Measurements from ENCODE around the gene TRIM15.
A peak's percentile ranks its signal among the peaks of the same experiment; 100 is the strongest.

The TRIM15 gene

GRCh38 chr6:30180145-30180544 lies 16.8 kb downstream of the TRIM15 start:
- Histone ChIP-seq H3K4me3 (ENCODE audit: low read depth, low read length) (no peak overlapping the region), H3K27ac (no peak overlapping the region), H3K36me3 (replicated peaks) (peaks cover 6% of the 10 kb centered on the region), H3K27me3 (replicated peaks) (peaks cover 7% of the 10 kb centered on the region)
- DNase-seq: no peak
- TF ChIP-seq CTCF (IDR thresholded peaks at IDR 0.05; ENCODE audit: low read depth, low read length, missing control alignments): no peak
- in situ Hi-C loops (cut with HindIII; ENCODE audit: low pct_ligation_motif_present, low sequenced_read_pairs): no loop called here

GRCh38 chr6:30184417-30185031 lies 21.2 kb downstream of the TRIM15 start:
- Histone ChIP-seq H3K27me3 (replicated peaks) (no peaks in the 10 kb centered on the region), H3K36me3 (replicated peaks) (peaks cover 35% of the 10 kb centered on the region), H3K27ac (no peak overlapping the region), H3K4me3 (ENCODE audit: low read depth, low read length) (no peak overlapping the region)
- TF ChIP-seq CTCF (IDR thresholded peaks at IDR 0.05; ENCODE audit: low read depth, low read length, missing control alignments): no peak
- no peak for DNase-seq
- in situ Hi-C loops (cut with HindIII; ENCODE audit: low pct_ligation_motif_present, low sequenced_read_pairs): no loop called here

GRCh38 chr6:30185846-30186484 lies 22.6 kb downstream of the TRIM15 start:
- no peak for TF ChIP-seq CTCF (IDR thresholded peaks at IDR 0.05; ENCODE audit: low read depth, low read length, missing control alignments)
- in situ Hi-C loops (cut with HindIII; ENCODE audit: low pct_ligation_motif_present, low sequenced_read_pairs): no loop called here

GRCh38 chr6:30188541-30188940 lies 25.2 kb downstream of the TRIM15 start:
- Histone ChIP-seq H3K36me3 (replicated peaks) (peaks cover 37% of the 10 kb centered on the region), H3K4me3 (ENCODE audit: low read depth, low read length) (no peak overlapping the region), H3K27me3 (replicated peaks) (no peaks in the 10 kb centered on the region), H3K27ac (no peak overlapping the region)
- DNase-seq: no peak
- no peak for TF ChIP-seq CTCF (IDR thresholded peaks at IDR 0.05; ENCODE audit: low read depth, low read length, missing control alignments)
- in situ Hi-C loops (cut with HindIII; ENCODE audit: low pct_ligation_motif_present, low sequenced_read_pairs): no loop called here

More at GRCh38 chr6:30185846-30186484, 22.6 kb downstream of the TRIM15 start:
- no peak for DNase-seq
- Histone ChIP-seq H3K27me3 (replicated peaks) (no peaks in the 10 kb centered on the region), H3K36me3 (replicated peaks) (peaks cover 37% of the 10 kb centered on the region), H3K4me3 (ENCODE audit: low read depth, low read length) (no peak overlapping the region), H3K27ac (no peak overlapping the region)

- no peak for TF ChIP-seq CTCF (IDR thresholded peaks at IDR 0.05; ENCODE audit: low read depth, low read length, missing control alignments)
- in situ Hi-C loops (cut with HindIII; ENCODE audit: low pct_ligation_motif_present, low sequenced_read_pairs): no loop called here
- peak; percentile 33 for DNase-seq
- peaks cover 25% of the 10 kb centered on the region for H3K36me3 ChIP-seq (replicated peaks)
- H3K27ac ChIP-seq: no peak overlapping the region
- H3K4me3 ChIP-seq (ENCODE audit: low read depth, low read length): no peak overlapping the region
- no peaks in the 10 kb centered on the region for H3K27me3 ChIP-seq (replicated peaks)
Observed at GRCh38 chr6:30192076-30192475, 28.7 kb downstream of the TRIM15 start.

Data from brain microvascular endothelial cell (primary cell).